SU-DHL-6 (cell line): Measurements from ENCODE around the gene EPB41.

Source experiments
- H2AFZ ChIP-seq: fragments of 200-600 bp; sonication (generic); 2 replicates; pipeline ENCODE4 v1.6.1; 2014; ENCODE audit warnings: low read depth, mild to moderate bottlenecking, moderate library complexity, mixed read lengths, antibody characterized with exemption, low read length; ENCODE audit not compliant: severe bottlenecking
- H3F3A ChIP-seq: fragments of 200-600 bp; shearing (Covaris generic); 2 replicates; pipeline ENCODE4 v1.6.0; 2016; ENCODE audit warnings: antibody characterized with exemption, mild to moderate bottlenecking; ENCODE audit not compliant: insufficient read depth
- H3K27ac ChIP-seq: fragments of 200-600 bp; sonication (generic); 2 replicates; pipeline ENCODE4 v1.5.1; 2016; ENCODE audit warnings: low read depth, mild to moderate bottlenecking, low read length, moderate library complexity, mixed read lengths
- H3K27me3 ChIP-seq: fragments of 200-600 bp; sonication (generic), shearing (Covaris generic); 2 replicates; pipeline ENCODE4 v1.6.0; 2014; ENCODE audit warnings: mild to moderate bottlenecking, low read length
- H3K36me3 ChIP-seq: fragments of 200-600 bp; sonication (generic); 2 replicates; pipeline ENCODE4 v1.6.1; 2014; ENCODE audit warnings: mild to moderate bottlenecking, low read length, mixed read lengths
- H3K4me2 ChIP-seq: fragments of 300-600, 200-600 bp; shearing (Covaris generic), sonication (generic); 2 replicates; pipeline ENCODE4 v1.6.0; 2014; ENCODE audit warnings: low read length, low read depth, mild to moderate bottlenecking; ENCODE audit not compliant: poor library complexity, severe bottlenecking
- H3K4me3 ChIP-seq: fragments of 200-600 bp; sonication (generic); 2 replicates; pipeline ENCODE4 v1.5.1; 2014; ENCODE audit warnings: antibody characterized with exemption, low read length, mild to moderate bottlenecking, mixed read lengths; ENCODE audit not compliant: insufficient read depth, poor library complexity, severe bottlenecking
- H3K79me2 ChIP-seq: fragments of 200-600 bp; sonication (generic); 2 replicates; pipeline ENCODE4 v1.6.1; 2014; ENCODE audit warnings: mild to moderate bottlenecking, low read length, moderate library complexity; ENCODE audit not compliant: insufficient read depth
- H3K9ac ChIP-seq: fragments of 200-600 bp; sonication (generic); 2 replicates; pipeline ENCODE4 v1.7.0; 2014; ENCODE audit warnings: mild to moderate bottlenecking, low read length
- H3K9me2 ChIP-seq: fragments of 200-600 bp; sonication (generic); replicated peaks from 2 replicates; pipeline ENCODE4 v1.6.1; 2014; ENCODE audit warnings: low read length; ENCODE audit not compliant: insufficient read depth
- H3K9me3 ChIP-seq: fragments of 200-600 bp; sonication (generic); 2 replicates; pipeline ENCODE4 v1.6.1; 2014; ENCODE audit warnings: low read length, mixed read lengths; ENCODE audit not compliant: insufficient read depth
- H4K20me1 ChIP-seq: fragments of 200-600 bp; sonication (generic); 2 replicates; pipeline ENCODE4 v1.6.1; 2014; ENCODE audit warnings: low read depth, mild to moderate bottlenecking, antibody characterized with exemption, low read length, moderate library complexity, mixed read lengths
- EZH2phosphoT487 ChIP-seq: fragments of 200-600 bp; sonication (generic), shearing (Covaris generic); conservative IDR thresholded peaks from 2 replicates; pipeline ENCODE4 v1.6.1; 2018; ENCODE audit warnings: mild to moderate bottlenecking, antibody characterized with exemption, low read length, moderate library complexity, mixed read lengths
- TF ChIP-seq, protein P1 (sequence below): fragments of 200-600 bp; sonication (generic); IDR thresholded peaks from one replicate; pipeline ENCODE4 v1.5.1; 2017; ENCODE audit warnings: antibody characterized with exemption, mild to moderate bottlenecking, low read length, moderate library complexity; ENCODE audit not compliant: insufficient read depth, poor library complexity, severe bottlenecking

EPB41 gene

DNA sequence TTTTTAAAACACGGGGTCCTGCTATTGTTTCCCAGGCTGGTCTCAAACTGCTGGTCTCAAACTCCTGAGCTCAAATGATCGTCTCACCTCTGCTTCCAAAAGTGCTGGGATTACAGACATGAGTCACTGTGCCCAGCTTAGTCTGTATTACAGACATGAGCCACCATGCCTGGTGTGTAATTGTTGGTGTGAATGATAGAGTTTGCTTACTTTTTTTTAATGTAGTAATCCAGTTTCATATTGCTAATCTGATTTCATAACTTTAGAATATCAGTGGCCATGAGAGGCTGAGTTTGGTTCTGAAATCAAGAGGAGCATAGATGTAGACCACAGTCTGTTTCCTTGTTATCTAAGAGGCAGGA lies 3.4 kb downstream of the EPB41 start:
- peaks cover 6% of the 10 kb centered on the region for H4K20me1 ChIP-seq
- no peak overlapping the region for H3K9ac ChIP-seq
- H3K36me3 ChIP-seq, result no peaks in the 10 kb centered on the region
- no peaks in the 10 kb centered on the region for H3K27me3 ChIP-seq
- H3K79me2 ChIP-seq, result peaks cover 79% of the 10 kb centered on the region
- H3K4me3 ChIP-seq, result no peak overlapping the region
- no peak overlapping the region for H2AFZ ChIP-seq
- H3F3A ChIP-seq, result peaks cover 18% of the 10 kb centered on the region
- no peaks in the 10 kb centered on the region for H3K9me2 ChIP-seq
- H3K27ac ChIP-seq, result no peak overlapping the region
- TF ChIP-seq EZH2phosphoT487, result no peak
- TF ChIP-seq, protein P1, sequence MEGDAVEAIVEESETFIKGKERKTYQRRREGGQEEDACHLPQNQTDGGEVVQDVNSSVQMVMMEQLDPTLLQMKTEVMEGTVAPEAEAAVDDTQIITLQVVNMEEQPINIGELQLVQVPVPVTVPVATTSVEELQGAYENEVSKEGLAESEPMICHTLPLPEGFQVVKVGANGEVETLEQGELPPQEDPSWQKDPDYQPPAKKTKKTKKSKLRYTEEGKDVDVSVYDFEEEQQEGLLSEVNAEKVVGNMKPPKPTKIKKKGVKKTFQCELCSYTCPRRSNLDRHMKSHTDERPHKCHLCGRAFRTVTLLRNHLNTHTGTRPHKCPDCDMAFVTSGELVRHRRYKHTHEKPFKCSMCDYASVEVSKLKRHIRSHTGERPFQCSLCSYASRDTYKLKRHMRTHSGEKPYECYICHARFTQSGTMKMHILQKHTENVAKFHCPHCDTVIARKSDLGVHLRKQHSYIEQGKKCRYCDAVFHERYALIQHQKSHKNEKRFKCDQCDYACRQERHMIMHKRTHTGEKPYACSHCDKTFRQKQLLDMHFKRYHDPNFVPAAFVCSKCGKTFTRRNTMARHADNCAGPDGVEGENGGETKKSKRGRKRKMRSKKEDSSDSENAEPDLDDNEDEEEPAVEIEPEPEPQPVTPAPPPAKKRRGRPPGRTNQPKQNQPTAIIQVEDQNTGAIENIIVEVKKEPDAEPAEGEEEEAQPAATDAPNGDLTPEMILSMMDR, result no peak
- no peaks in the 10 kb centered on the region for H3K9me3 ChIP-seq
- no peak overlapping the region for H3K4me2 ChIP-seq

DNA sequence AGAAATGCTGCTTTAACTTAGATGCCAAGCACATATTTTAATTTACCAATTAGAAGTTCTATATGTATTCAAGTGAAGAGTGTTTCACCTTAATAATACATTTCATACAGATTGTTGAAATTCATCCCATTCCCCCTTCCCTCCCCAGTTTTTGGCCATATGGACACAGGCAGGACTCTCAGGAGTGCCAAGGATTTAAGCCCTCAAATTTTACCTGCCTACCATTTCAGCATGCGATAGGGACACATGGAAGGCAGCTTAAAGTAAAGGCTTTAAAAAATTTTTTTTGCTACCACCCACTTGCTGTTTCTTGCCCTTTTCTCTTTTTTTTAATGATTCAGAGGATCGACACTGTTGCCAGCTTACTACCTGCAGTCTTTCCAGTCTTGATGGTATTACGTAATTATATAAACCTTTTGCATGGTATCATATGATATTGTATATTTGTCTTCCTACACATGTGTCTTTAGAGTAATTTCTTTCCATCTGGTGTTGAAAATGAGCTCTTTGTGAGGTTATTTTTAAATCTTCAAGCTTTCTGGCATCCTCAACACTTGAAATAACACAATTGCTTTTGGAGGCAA lies 7.0 kb downstream of the EPB41 start:
- H3K9ac ChIP-seq, result no peak overlapping the region

DNA sequence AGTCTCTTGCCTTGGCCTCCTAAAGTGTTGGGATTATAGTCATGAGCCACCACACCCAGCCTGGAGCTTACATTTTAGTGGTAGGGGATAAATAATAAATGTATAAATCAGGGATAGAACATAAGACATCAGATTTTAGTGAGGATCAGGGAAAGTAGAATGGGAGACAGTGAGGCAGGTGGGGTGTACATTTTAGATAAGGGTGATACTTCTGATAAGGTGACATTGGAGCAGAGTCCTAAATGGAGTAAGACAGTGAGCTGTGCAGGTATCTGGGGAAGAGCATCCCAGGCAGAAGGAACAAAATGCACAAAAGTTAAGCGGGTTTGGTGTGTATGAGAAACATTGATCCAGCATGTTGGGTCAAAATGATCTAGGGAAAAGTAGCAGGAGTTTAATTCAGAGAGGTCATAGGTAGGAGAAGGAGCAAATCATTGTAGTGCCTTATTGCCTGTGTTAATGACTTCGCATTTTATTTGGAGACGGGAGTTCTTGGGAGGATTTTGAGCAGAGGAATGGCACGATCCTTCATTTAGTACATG lies 11.1 kb downstream of the EPB41 start:
- Histone ChIP-seq H3F3A (peaks cover 34% of the 10 kb centered on the region), H3K9me2 (no peaks in the 10 kb centered on the region), H3K36me3 (no peaks in the 10 kb centered on the region), H2AFZ (no peak overlapping the region), H4K20me1 (peaks cover 8% of the 10 kb centered on the region), H3K9ac (no peak overlapping the region), H3K79me2 (peaks cover 86% of the 10 kb centered on the region), H3K27ac (peak overlapping the region; percentile 91; the same call in 1 of the 2 replicates), H3K4me2 (no peak overlapping the region), H3K4me3 (no peak overlapping the region), H3K27me3 (no peaks in the 10 kb centered on the region), H3K9me3 (no peaks in the 10 kb centered on the region)
- TF ChIP-seq, protein P1, result no peak
- no peak for TF ChIP-seq EZH2phosphoT487

More for the DNA sequence above, 7.0 kb downstream of the EPB41 start:
- Histone ChIP-seq H3F3A (peaks cover 18% of the 10 kb centered on the region), H3K4me3 (no peak overlapping the region), H3K79me2 (peaks cover 93% of the 10 kb centered on the region), H3K4me2 (peak overlapping the region; percentile 4), H3K27ac (peak overlapping the region; percentile 24; the same call in 1 of the 2 replicates), H3K9me3 (no peaks in the 10 kb centered on the region), H3K9me2 (no peaks in the 10 kb centered on the region), H3K27me3 (no peaks in the 10 kb centered on the region), H2AFZ (no peak overlapping the region), H3K36me3 (no peaks in the 10 kb centered on the region), H4K20me1 (peaks cover 6% of the 10 kb centered on the region)
- TF ChIP-seq, protein P1, result no peak
- no peak for TF ChIP-seq EZH2phosphoT487
